Neuron (in vitro differentiated cells): ENCODE results near the gene CDY2B.
"Not testable (repeated sequence)": the region's sequence is repeated elsewhere in the genome, so short reads cannot be mapped to it uniquely, and the experiment has no call there.

ENCODE experiments used
- H2AFZ ChIP-seq: one replicate; pipeline ENCODE4 v1.6.1; 2013; ENCODE audit warnings: low read depth, mild to moderate bottlenecking, inconsistent platforms, low read length, moderate library complexity
- H3K27me3 ChIP-seq: one replicate; pipeline ENCODE4 v1.6.1; 2013; ENCODE audit warnings: low read length; ENCODE audit not compliant: insufficient read depth
- H3K36me3 ChIP-seq: one replicate; pipeline ENCODE4 v1.6.1; 2013; ENCODE audit warnings: low read length; ENCODE audit not compliant: insufficient read depth
- H3K4me1 ChIP-seq: one replicate; pipeline ENCODE4 v1.6.1; 2013; ENCODE audit warnings: low read length; ENCODE audit not compliant: insufficient read depth
- H3K4me3 ChIP-seq: 2 replicates; pipeline ENCODE4 v1.5.1; 2013; ENCODE audit warnings: mild to moderate bottlenecking, low read length, moderate library complexity
- H3K9me3 ChIP-seq: one replicate; pipeline ENCODE4 v1.6.1; 2013; ENCODE audit warnings: low read length

CDY2B gene

DNA sequence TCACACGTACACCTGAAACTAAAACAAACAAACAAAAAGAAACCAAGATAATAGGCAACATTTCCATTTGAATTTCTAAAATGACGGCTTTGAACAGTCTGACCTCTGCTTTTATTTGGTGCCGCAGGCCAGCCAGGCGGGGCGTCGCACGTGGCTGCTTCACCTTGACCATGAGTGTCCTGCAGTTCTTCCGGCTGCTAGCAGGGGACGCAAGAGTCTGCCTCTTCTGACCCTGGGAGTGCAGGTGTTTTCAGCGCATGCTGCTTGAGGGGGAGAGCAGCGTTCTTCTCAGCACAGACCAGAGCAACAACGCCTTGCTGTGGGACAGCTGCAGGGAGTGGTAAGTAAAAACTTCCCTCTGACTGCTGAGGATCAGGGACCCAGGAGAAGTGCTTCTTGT is 47.9 kb downstream of the CDY2B start:
- H3K27me3 ChIP-seq, H2AFZ ChIP-seq, H3K4me1 ChIP-seq, H3K4me3 ChIP-seq, H3K9me3 ChIP-seq, H3K36me3 ChIP-seq: not testable (repeated sequence)
